Activated CD8-positive, alpha-beta memory T cell treated with anti-CD3 and anti-CD28 coated beads for 48 hours (primary cell): ENCODE data around the gene SCCPDH.
A peak's percentile ranks its signal among the peaks of the same experiment; 100 is the strongest.
"Not testable (repeated sequence)": the region's sequence is repeated elsewhere in the genome, so short reads cannot be mapped to it uniquely, and the experiment has no call there.

Experiments used
- DNase-seq, 3 experiments: peaks; one replicate each; pipeline ENCODE4 v3.0.0-alpha.2; 2020; ENCODE audit warnings: low read depth in 2 of 3, low spot score in 2 of 3

SCCPDH gene

DNA sequence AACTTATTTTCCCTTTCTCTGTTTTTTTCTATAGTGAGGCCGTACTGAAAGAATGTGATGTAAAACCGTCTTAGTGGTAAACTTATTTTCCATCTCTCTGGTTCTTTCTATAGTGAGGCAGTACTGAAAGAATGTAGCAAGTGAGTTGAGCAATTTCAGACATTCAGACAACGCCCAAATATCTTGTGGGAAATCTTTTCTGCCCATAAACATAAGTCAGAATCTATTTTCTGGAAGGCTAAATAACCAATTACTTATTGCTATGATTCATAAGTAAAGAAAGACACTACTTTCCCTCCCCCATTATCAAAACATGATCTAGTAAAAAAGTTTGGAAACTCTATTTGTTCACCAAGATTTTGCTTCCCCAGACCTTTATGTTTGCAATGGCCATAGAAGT lies 18.8 kb upstream of the SCCPDH start:
- no peak for DNase-seq

DNA sequence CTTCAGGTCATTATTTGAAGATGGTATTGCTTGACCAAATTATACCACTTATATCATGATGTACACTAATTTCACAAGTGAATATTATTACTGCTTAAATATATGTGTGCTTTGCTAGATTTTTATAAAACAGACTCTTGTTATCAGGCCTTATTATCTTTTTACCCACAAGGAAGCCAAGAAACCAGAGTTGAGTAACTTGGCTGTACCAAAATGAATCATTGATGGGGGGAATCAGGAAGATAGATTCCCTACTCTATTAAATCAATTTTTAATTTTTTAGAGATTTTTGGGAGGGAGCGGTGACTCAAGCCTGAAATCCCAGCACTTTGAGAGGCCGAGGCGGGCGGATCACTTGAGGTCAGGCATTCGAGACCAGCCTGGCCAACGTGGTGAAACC lies 16.0 kb upstream of the SCCPDH start:
- DNase-seq = no peak

DNA sequence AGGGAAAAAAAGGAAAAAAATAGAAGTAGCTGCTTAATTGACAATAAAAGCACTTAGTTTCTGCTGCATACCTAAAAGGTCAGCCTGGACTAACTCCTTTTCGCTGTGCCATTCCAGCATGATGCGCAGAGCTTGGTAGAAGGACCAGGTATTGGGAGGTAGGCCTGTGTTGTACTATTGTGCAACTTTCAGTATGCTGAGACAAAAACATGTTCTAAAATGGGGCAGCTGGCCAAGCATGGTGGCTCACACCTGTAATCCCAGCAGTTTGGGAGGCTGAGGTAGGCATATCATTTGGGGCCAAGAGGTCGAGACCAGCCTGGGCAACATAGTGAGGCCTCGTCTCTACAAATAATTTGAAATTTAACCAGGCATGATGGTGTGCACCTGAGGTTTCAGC lies 15.0 kb upstream of the SCCPDH start:
- no peak for DNase-seq

GRCh38 chr1:246709835-246710234 lies 14.4 kb upstream of the SCCPDH start:
- no peak for DNase-seq

DNA sequence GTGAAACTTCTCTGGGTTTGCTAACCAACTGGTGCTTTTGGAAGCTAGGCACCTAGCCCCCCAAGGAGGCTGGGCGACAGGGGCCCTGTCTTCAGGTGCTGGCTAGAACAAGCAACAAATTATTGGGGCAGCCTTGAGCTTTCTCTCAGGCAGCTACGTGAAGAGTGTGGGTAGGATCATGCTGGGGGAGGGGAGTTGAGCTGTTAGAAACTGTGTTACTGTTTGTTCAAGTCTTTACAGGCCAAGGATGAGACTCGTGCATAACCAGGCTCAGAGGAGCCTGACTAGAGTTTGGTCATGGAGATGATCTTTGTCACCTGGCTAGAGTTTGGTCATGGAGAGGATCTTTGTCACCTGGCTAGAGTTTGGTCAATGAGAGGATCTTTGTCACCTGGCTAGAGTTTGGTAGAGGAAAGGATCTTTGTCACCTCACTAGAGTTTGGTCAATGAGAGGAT lies 12.6 kb upstream of the SCCPDH start:
- DNase-seq = no peak

GRCh38 chr1:246712428-246712827 lies 11.8 kb upstream of the SCCPDH start:
- DNase-seq = not testable (repeated sequence)

DNA sequence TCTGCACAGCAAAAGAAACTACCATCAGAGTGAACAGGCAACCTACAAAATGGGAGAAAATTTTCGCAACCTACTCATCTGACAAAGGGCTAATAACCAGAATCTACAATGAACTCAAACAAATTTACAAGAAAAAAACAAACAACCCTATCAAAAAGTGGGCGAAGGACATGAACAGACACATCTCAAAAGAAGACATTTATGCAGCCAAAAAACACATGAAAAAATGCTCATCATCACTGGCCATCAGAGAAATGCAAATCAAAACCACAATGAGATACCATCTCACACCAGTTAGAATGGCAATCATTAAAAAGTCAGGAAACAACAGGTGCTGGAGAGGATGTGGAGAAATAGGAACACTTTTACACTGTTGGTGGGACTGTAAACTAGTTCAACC lies 4.8 kb upstream of the SCCPDH start:
- DNase-seq = not testable (repeated sequence)

GRCh38 chr1:246720814-246721213 lies 3.4 kb upstream of the SCCPDH start:
- not testable (repeated sequence) for DNase-seq

DNA sequence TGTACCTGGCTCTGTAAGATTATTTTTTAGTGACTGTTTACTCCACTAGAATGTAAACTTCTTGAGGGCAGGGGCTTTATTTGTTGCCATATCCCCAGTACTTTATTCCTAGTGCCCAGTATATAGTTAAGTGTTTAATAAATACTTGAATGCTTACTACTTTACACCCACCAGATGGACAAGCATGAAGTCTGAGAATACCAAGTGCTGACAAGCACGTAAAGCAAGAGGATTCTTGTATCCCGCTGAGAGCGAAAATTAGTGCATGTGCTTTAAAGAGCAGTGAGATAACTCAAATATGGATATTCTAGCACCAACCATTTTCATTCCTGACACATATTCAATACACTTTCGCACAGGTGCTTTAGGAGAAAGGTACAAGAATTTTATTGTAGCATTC lies 1.5 kb upstream of the SCCPDH start:
- no peak for DNase-seq

DNA sequence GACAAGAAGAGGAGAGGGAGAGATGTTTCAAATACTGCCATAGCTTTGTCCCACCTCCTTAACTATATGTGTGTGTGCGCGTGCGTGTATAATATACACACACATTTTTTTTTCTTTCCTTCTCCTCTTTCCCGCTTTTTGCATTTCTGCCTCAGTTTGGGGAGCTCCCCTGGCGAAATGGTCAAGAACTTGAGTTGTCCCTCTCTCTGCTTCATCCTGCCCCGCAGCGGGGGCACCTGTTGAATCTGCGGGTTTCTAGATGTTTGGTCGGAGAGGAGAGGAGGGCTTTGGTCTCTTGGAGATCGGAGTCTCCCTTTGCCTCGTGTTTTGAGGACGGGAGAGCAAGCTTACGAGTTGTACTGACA lies 504 bp downstream of the SCCPDH start:
- DNase-seq = peak in 1 of 3 experiments; percentile 16

DNA sequence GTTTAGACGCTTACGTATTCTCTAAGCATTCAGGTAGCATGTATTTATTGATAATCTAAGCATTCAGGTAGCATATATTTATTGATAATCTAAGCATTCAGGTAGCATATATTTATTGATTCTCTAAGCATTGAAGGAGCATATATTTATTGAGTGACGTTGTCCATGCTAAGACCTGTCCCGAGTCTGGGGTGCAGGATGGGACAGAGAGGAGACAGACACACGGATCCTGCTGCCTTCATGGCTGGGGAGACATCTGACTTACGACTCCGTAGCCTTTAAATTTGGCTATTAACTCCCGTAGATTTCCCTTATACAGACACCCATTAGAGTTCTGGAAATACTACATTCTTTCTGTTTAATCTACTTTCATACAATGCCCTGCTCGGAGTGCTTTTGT lies 982 bp downstream of the SCCPDH start:
- DNase-seq = no peak

DNA sequence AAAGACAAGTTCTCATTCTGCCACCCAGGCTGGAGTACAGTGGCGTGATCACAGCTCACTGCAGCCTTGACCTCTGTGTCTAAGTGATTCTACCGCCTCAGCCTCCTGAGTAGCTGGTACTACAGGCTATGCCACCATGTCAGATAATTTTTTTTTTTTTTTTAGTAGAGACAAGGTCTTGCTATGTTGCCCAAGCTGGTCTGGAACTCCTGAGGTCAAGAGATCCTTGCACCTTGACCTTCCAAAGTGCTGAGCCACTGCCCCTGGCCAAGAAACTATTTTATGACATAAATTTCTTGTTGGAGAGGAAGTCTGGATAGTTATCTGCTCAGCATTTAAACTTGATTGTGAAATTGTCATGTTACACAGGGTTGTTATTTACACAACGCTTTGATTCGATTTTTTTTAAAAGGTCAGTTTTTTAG lies 2.1 kb downstream of the SCCPDH start:
- no peak for DNase-seq

DNA sequence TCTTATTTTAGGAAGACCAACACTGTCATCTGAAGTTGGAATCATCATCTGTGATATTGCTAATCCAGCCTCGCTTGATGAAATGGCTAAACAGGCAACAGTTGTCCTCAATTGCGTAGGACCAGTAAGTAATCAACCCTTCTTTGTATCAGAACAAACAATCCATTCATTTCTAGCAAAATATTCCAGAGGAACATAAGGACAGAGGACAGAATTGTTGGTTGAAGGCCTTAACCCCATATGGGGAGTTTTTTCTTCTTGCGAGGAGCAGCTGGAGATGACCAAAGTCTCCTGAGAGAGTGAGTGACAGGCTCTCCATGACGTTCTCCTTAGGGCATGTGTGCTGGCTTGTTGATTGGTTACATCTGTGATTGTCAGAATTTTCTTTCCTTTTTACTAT lies 2.7 kb downstream of the SCCPDH start:
- no peak for DNase-seq

- no peak for DNase-seq
These were observed 3.4 kb downstream of the SCCPDH start for GRCh38 chr1:246727594-246727993.

GRCh38 chr1:246728311-246728710 lies 4.1 kb downstream of the SCCPDH start:
- no peak for DNase-seq

DNA sequence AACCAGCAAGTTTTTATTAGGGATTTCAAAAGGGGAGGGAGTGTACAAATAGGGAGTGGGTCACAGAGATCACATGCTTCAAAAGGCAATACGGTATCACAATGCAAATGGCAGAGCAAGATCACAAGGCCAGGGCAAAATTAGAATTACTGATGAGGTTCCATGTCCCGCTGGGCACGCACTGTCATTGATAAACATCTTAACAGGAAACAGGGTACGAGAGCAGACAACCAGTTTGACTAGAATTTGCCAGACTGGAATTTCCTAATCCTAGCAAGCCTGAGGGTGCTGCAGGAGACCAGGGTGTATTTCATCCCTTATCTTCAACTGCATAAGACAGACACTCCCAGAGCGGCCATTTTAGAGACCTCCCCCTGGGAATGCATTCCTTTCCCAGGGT lies 4.8 kb downstream of the SCCPDH start:
- not testable (repeated sequence) for DNase-seq

GRCh38 chr1:246730839-246731238 lies 6.6 kb downstream of the SCCPDH start:
- DNase-seq = no peak

DNA sequence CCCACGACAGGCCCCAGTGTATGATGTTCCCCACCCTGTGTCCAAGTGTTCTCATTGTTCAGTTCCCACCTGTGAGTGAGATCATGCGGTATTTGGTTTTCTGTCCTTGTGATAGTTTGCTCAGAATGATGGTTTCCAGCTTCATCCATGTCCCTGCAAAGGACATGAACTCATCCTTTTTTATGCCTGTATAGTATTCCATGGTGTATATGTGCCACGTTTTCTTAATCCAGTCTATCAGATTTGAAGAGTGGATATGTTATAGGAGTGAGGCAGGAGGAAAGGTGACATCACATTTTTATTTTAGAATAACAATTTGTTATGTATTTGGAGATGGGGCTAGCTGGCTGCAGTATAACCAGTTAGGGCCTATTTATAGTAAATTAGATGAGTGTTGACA lies 7.7 kb downstream of the SCCPDH start:
- not testable (repeated sequence) for DNase-seq

DNA sequence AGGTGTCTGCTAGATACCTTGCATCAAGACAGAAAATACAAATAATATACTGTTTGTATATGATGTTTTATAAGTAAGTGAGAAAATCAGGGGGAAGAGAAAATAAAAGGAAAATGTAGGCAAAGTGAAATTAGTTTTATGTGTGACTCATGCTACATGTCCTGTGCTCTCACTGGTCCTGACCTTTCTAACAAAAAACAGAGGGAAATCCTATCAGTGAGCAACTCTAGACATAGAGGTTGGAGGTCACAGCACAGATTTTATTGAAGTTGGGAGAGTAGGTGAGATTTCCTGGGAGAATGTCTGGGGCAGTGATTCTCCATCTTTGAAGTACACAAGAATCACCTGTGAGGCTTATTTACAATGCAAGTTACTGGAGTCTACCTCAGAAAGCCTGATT lies 9.5 kb downstream of the SCCPDH start:
- DNase-seq = no peak

DNA sequence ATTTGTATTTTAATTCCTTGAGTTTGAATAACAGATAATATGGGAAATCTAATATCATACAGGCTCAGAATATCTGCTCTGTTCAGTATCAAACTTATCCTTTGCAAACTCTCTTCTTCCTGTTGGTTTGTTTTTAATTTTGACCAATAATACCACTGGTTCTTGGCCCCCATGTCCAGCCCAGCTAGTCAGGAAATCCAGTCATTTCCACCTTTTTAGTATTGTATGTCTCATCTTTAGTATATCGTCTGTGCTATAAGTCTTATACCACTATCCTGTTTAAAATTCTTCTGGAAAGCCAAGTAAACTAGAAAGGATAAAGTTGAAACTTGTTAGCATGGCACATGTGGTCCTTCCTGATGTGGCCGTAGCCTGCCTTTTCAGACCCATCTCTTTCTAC lies 10.7 kb downstream of the SCCPDH start:
- no peak for DNase-seq

DNA sequence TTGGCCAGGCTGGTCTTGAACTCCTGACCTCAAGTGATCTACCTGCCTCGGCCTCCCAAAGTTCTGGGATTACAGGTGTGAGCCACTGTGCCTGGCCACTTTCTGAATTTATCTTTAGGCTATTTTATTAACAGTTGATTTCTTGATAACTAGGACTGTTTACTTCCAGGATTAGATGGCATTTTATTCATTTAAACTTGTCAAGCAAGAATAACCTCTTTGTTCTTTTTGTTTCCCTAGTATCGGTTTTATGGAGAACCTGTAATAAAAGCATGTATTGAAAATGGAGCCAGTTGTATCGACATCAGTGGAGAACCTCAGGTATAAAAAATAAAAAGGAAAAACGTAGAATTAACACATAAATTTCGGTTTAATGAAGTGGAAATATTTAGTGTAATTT lies 11.5 kb downstream of the SCCPDH start:
- no peak for DNase-seq

DNA sequence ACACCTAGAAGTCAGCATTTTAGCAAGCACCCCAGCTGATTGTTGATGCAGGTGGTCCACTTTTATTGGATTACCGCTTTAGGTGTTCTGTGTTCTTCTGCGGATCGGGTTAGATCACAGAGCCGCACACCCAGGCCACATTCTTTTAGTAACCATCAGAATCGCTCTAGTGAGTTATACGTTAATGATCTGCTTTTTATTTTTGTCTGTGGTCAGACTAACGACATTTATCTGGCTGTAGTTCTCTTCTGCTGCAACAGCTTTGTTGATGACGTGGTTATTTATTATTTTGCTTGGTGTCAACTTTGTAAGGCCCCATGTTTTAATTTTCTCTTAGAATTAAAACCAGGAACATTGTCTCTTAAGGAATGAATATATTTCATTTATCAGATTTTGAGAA lies 18.2 kb downstream of the SCCPDH start:
- no peak for DNase-seq

GRCh38 chr1:246746155-246746554 lies 21.9 kb downstream of the SCCPDH start:
- DNase-seq = not testable (repeated sequence)

GRCh38 chr1:246748006-246748405 lies 23.8 kb downstream of the SCCPDH start:
- DNase-seq = no peak
